BJ (cell line): ENCODE data around the gene POMGNT2. TPM values are rescaled to one million over a fixed set of nuclear protein-coding genes. Genes with fewer than 3 reads are reported as not detected.
"Not testable (repeated sequence)": the region's sequence is repeated elsewhere in the genome, so short reads cannot be mapped to it uniquely, and the experiment has no call there.

Experiments
- CTCF ChIA-PET: fragments of 350-600 bp; formaldehyde crosslinking; extraction: SDS; loops from one replicate; lab custom pipeline; 2021; ENCODE audit warnings: antibody characterized with exemption, inconsistent platforms; lab: Yijun Ruan, JAX
- POLR2A ChIA-PET: fragments of 300-600 bp; sonication (Branson Sonifier 250); formaldehyde crosslinking; extraction: SDS; loops from one replicate; lab custom pipeline; 2021; ENCODE audit warnings: antibody characterized with exemption; lab: Charles Lee
- DNase-seq: peaks from one replicate; pipeline ENCODE4 v3.0.0-alpha.2; 2011; ENCODE audit warnings: low read depth
- H3K27me3 ChIP-seq: 2 replicates; pipeline ENCODE4 v1.6.0; 2011; ENCODE audit warnings: low read length; ENCODE audit not compliant: control insufficient read depth, insufficient read depth
- H3K36me3 ChIP-seq: 2 replicates; pipeline ENCODE4 v1.5.1; 2011; ENCODE audit warnings: low read length; ENCODE audit not compliant: control insufficient read depth, insufficient read depth
- H3K4me3 ChIP-seq: 2 replicates; pipeline ENCODE4 v1.5.1; 2011; ENCODE audit warnings: low read depth, mild to moderate bottlenecking, control low read depth, low read length
- CTCF ChIP-seq: IDR thresholded peaks from 2 replicates; pipeline ENCODE4 v1.5.1; 2011; ENCODE audit warnings: low read depth, mild to moderate bottlenecking, control low read depth, inconsistent platforms, low read length, moderate library complexity; ENCODE audit not compliant: insufficient read depth
- polyA plus RNA-seq: library from polyadenylated mRNA; depleted of rRNA; stranded (reverse); fragments of >200 nt; gene quantifications from 2 replicates; pipeline ENCODE4 v1.2.3, GENCODE V29; 2011

Gene POMGNT2
- polyA plus RNA-seq, 1 experiment: 20.0 TPM

- Histone ChIP-seq H3K27me3 (no peaks in the 10 kb centered on the region), H3K36me3 (no peaks in the 10 kb centered on the region), H3K4me3 (no peak overlapping the region)
- CTCF ChIA-PET: no interaction called here
- POLR2A ChIA-PET: no interaction called here
- TF ChIP-seq CTCF: no peak
- no peak for DNase-seq
Measured at GRCh38 chr3:43046583-43046982, 59.3 kb downstream of the POMGNT2 start.

DNA sequence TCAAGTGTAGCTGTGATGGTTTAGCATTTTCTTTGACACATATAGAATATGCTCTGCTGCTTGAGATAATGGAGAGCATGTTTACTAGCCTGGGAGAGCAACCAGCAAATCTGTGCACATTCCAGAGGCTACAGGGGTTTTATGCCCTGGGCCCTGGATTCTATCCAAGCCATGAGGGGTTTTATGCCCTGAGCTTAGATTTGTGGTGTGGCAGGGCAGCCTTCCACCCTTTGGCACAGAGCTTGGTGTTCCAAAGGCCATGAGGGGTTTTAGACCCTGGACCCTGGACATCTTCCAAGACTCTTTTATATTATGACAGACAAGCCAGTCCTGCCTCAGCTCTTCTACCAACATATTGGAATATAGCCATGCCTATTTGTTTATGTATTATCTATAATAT lies 60.8 kb downstream of the POMGNT2 start:
- CTCF ChIA-PET, DNase-seq, H3K27me3 ChIP-seq, H3K4me3 ChIP-seq, H3K36me3 ChIP-seq, POLR2A ChIA-PET: not testable (repeated sequence)

GRCh38 chr3:43043793-43044192 lies 62.1 kb downstream of the POMGNT2 start:
- POLR2A ChIA-PET: no interaction called here
- CTCF ChIA-PET: interaction anchor here (0.6 kb wide), 1 partner anchor 23 kb away, joined by 3 read pairs; no protein-coding TSS in a partner anchor
- Histone ChIP-seq H3K4me3 (no peak overlapping the region), H3K27me3 (no peaks in the 10 kb centered on the region), H3K36me3 (no peaks in the 10 kb centered on the region)
- DNase-seq: no peak
- TF ChIP-seq CTCF: no peak

GRCh38 chr3:43043071-43043766 lies 62.7 kb downstream of the POMGNT2 start:
- Histone ChIP-seq H3K4me3 (no peak overlapping the region), H3K27me3 (no peaks in the 10 kb centered on the region), H3K36me3 (no peaks in the 10 kb centered on the region)
- POLR2A ChIA-PET: no interaction called here
- TF ChIP-seq CTCF: no peak
- CTCF ChIA-PET: no interaction called here
- DNase-seq: no peak

DNA sequence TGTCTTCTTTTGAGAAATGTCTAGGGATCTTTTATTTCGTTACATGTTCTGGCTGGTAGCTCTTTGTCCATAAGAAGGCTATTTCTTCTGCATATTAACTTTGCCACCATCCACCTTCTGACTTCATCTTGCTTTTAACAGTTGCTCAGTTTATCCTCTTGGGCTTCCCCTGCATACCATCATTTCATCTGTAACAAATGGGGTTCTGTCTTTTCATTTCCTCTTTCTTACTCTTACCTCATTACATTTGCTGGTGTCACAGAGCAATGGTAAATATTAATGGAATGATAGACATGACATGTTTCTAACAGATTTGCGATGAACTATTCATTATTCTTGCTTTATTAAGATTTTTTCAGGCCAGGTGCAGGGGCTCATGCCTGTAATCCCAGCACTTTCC lies 64.4 kb downstream of the POMGNT2 start:
- Histone ChIP-seq H3K27me3 (no peaks in the 10 kb centered on the region), H3K4me3 (no peak overlapping the region), H3K36me3 (no peaks in the 10 kb centered on the region)
- TF ChIP-seq CTCF: no peak
- DNase-seq: no peak
- ChIA-PET CTCF (no interaction called here), POLR2A (no interaction called here)

GRCh38 chr3:43038010-43038409 lies 67.9 kb downstream of the POMGNT2 start:
- no peak for TF ChIP-seq CTCF
- H3K4me3 ChIP-seq: no peak overlapping the region
- POLR2A ChIA-PET: no interaction called here
- no peaks in the 10 kb centered on the region for H3K36me3 ChIP-seq
- CTCF ChIA-PET: no interaction called here
- no peak for DNase-seq
- no peaks in the 10 kb centered on the region for H3K27me3 ChIP-seq
